Measurements from ENCODE around the gene IRF4.

The IRF4 gene

DNA sequence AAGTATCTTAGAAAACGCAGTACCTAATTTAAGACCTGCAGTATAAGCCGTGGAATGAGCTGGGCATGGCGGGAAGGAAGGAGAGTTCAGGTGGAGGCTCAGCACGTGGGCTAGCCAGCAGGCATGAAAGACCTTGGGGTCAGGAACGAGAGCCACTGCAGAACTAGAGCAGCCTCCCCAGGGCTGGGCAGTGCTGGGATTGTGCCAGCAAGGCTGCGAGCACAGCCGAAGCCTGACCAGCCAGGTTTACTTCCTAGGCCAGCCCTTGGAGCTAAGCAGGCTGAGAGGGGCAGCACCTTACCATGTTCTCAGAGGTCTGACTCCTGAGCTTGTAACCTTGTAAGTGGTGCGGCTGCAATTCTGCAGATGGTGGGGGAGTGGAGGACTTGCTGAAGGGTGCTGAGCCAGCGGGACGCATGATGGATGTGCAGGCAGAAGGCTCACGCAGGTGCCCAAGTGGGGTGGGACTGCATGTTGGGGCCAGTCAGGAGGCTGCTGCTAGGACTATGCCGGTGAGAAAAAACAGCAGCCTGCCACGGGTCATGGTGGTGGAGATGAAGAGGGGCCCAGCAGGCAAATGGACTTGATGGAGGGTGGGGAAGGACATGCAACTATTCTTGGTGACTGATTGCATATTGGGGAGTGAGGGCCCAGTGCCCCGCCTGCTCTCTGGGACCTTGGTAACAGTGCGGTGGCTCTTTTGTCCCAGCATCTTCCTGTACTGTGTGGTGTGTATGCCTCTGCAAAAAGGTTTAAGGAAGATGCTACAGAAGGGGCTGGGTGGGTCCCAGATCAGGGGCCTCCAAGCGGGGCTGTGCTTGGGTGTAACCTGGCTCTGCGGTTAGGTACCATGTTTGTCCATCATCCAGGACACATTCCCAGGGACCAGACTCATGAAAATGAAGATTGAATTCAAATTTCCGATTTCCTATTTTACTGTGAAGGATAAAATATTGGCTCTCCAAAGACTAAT lies 37.6 kb upstream of the IRF4 start:
- DNase-seq = no peak

DNA sequence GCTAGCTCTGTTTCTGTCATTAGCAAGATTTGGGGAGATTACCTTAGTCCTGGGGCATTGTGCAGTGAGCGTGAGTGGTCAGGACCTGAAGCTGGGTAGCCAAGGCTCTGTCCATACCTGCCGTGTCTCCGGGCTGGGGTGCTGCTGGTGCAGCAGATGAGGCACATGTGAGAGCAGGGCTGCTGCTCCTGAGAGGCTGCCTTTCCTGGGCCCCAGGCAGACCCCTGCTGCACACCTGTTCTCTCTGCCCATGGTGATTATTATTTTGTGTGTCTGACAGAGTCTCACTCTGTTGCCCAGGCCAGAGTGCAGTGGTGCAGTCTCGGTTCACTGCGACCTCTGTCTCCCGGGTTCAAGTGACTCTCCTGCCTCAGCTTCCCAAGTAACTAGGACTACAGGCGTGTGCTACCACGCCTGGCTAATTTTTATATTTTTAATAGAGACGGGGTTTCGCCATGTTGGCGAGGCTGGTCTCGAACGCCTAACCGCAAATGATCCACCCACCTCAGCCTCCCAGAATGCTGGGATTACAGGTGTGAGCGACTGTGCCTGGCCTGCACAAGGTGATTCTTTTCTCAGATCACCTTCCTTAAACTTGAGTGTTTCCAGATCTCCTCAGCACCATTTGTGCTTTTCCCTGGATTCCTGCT lies 36.8 kb upstream of the IRF4 start:
- DNase-seq = no peak

DNA sequence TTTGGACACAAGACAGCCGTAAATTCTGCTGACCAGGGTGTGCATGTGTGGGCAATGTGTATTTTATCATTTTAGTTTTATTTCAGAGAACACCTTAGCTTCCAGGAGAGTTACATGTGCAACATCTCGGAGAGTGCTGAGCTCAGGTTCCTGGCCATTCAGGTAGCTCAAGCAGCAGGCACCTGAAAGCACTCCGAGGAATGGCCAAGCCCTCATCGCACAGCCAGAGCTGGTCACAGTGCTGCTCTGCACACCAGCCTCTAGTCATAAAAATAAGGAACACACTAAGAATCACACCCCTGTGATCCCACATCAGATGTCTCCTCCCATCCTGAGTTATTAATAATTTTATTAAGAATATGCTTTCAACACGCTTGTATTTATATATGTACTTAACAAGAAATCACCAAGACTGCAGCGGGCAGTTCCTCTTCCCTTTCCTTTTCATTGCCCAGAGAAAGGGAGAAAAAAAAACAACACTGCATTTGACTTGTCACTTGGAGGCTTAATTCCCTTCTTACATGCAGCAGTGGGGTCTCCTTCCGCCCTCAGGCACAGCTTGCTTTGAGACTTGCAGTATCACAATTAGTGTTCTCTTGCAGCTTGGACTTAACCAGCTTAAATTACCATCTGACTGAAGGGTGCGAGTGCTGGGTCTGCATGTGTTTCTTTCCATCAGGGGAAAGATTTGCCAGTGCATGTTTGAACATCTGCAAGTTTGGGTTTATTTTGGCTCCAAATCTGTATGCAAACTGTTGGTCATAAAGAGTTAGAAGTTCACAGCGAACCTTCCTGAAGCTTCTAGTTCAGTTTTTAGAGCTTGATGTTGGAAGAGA lies 36.0 kb upstream of the IRF4 start:
- DNase-seq = no peak

DNA sequence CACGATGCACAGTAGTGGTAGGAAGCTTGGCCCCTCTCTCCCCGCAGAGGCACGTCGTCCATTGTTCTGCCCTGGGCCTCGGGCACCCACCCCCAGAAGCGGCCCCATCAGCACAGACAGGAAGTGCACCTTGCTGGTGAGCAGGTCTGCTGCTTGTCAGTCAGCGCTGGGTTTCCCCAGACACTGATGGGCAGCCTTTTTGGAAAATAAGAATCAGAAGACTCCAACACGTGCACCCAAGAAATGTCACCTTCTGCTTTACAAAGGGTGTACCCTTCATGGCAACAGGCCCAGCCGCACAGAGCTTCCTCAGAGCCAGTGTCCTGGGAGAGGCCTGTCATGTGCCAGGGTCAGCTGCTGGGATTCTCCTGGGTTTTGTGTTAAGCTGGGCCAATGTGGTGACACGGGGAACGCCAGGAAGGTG lies 34.7 kb upstream of the IRF4 start:
- no peak for DNase-seq

DNA sequence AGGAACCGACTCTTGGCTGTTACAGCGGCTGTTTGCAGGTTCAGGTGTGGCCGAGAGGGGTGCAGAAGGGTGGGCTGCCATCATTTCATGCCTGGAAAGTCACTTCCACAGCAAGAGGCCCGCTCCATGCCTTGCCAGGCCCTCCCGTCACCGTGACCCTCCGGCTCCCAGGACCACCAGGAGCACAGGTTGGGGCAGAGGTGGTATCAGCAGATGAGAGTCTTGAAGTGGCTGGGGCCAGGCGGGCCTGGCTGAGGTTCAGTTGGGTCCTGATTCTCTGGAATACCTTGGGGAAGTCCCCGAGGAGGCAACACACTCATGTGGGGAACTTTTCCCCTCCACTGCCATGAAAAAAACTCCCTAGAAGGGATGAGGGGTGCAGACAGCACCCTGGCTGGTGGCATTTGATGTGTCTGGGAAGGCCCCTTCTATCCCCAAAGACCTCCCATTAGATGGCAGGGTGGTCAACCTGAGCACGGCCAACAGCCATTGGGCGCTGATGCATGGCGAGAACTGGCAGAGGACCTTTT lies 34.2 kb upstream of the IRF4 start:
- no peak for DNase-seq

DNA sequence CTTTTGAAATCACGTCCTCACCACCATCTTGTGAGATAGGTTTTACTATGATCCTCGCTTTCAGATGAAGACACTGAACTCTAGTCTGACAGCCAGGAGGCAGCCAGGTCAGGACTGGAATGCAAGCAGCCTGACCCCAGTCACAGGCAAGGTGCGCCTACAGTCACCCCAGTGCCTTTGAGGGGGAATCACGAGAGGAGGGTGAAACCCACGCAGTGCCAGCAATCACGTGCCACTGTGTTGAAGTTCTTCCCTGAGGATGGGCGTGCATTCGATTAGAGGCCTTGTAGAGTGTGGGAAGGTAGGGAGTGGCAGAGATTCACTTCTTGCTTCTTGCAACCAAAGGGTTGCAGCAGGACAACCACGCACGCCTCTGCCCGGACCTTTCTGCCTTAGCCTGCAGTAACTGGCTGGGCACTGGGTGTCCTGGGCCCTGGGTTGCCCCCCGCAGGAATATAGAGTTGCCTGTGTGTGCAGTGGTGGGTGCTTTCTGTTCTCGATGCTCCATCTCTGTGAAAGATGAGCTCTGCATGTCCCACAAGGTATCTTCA lies 33.7 kb upstream of the IRF4 start:
- DNase-seq = no peak

DNA sequence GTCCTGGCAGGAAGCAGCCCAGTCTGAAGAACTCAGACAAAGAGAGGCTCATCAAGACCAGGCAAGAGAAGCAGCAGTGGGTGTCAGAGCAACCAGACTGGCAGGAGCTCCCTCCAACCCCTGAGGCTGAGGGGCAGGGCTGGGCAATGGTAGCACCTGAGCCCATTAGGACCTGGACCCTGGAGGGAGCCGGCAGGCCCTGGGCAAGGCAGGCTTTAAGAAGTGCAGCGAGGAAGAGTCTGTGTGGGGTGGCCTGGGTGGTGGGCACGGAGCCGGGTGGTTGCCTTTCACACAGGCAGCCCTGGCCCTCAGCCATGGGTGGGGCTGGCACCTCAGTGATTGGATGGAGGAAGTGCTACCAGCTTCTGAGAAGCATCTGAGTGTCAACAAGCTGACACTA lies 33.1 kb upstream of the IRF4 start:
- no peak for DNase-seq

DNA sequence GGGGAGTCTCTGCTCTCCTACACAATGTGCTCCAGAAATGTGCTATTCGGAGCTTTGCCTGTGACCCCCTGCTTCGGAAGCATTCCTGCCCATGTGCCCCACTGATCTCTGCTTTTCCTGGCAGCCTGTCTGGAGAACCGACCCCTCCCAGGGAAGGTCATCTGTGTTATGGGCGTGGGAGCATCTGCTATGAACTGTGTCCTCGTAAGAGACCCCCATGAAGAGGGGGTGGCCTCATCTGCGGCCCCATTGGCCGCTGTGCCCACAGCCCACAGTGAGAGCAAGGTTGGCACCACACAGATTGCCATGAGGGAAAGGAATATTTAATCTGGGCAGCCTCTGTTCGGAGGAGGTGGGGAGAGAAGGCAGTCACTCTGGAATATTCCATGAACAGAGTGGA lies 32.7 kb upstream of the IRF4 start:
- no peak for DNase-seq

DNA sequence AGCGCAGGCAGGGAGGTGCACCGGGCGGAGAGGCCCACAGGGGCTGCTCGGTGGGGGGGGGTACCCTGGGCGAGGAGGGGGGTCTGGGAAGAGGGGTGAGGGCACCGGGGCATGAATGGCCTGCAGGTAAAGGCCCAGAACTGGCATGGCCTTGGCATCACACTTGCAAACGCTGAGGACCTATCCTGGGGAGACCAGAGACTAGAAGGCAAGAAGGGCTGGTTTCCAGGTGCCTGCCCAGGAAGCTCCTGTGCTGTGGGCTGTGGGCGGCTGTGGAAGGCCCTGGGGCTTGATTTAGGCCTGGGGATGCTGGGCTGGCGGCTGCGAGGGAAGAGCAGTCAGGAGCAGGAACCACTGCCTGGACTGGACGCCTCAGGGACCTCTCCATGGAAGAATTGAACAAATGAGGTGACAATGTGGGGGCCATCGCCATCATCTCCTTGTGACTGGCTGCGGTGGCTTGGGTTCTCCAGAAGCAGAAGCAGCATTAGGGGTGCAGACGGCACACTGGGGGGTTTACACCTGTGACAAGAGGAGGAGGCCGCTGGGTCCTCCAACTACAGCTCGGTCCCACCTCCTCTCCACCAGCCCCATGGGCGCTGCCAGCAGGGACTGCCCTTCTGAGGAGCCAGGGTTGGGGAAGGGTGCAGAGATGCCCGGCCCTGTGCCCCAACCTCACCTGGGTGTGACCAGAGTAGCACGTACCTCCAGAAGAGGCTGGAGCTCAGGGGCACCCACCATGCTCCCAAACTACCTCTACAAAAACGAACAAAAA lies 32.1 kb upstream of the IRF4 start:
- DNase-seq = no peak

DNA sequence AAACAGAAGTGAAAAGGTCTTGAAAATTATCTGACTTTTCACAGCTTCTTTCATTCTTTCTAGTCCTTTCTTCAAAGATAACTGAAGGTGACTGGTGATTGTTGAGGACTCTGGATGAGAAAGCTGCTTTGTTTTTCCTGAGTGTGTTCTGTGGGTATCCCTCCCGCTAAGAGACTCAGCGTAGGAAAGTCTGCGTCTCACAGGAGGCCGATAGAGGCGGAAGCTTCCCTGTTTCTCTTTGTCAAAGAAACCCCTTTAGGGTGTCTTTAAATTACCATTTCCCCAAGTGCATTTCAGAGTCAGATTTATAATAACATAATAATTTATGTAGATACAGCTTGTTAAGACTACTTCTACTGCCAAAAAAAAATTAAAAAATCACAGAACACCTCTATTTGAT lies 31.2 kb upstream of the IRF4 start:
- DNase-seq = no peak

DNA sequence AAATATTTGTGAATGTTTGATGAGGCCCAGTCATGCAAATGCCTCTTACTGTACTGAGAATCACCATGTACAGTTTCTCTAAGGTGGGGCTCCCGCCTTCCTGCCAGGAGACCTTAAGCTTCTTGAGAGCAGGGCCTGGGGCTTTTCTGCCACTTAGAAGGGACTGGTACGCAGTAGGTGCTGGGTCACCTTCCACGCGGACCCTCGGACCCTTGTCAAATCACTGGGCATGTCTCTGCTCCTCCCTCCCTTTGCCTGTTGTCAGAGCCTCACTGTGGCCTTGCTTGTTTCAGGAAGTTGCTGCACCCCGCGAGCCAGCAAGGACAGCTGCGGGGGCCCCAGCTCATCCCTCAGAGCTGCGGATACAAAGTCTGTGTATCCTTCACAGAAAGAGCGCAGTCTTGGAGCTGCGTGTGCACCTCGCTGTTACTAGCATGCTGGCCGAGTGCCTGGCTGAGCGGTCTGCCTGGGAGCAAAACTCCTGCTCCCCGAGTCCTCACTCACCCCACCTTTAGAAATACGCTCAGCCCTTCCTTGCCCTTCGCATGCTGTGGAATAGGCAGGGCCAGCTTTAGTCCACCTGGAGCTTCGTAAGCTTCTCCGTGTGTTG lies 30.7 kb upstream of the IRF4 start:
- no peak for DNase-seq

DNA sequence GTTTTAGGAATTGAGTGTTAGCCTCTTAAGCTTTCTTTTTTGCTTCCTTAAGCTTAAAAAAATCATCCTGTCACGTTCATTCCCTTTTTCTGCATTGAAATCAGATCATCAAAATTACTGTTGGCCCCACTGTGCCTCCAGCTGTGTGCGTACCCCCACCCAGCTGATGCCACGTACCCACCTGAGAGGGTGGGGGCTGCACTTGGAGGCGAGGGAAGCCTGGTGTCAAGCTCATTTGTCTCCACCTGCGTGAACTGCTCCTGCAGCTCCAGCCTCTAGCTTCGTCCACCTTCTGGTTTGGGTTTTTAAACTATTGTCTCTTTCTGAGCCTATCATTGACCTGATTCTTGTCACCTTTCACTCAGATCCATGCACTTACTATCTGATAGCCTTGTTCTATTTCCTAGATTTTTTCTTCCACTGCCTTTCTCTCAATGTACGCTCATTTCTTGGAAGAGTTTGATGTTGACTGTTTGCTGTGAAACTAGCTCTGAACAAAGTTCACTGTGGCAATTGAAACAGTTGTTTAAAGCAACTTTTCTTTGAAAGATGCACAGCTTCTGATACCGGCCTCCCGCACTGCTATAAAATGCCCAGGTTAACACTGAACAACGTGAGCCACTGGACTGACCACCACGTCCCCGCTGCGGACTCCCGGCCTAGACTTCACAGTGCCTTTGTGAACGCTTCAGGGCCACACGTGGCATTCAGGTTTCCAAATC lies 30.0 kb upstream of the IRF4 start:
- DNase-seq = no peak

DNA sequence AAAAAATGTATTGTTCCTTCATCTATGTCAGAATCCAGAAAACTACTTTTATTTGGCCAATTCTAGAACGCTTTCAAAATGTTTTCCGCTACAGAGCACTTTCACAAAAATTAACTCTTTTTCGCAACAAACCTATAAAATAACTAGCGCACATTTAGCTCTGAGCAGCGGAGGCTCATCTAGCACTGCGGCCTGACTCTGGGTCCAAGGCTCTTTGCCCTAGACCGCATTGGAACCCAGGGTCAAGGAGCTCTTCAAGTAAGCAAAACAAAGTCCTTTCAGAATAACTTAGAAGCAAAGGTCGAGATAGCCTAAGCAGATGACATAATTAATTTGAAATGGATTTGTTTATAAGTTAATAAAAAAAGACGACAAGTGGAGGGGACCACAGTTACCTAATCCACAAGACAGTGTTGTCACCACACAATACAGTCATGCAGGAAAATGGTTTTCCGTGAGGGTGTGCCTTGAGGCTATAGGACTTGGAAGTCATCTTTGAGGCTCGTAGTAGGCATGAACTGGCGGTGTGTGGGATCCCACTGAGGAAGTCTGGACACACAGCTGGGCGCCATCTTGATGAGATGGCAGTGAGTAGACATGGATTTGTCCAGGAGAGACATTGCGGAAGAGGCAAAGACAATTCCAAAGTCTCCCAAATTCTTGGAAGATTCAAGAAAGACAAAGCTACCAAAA lies 29.2 kb upstream of the IRF4 start:
- DNase-seq = no peak

DNA sequence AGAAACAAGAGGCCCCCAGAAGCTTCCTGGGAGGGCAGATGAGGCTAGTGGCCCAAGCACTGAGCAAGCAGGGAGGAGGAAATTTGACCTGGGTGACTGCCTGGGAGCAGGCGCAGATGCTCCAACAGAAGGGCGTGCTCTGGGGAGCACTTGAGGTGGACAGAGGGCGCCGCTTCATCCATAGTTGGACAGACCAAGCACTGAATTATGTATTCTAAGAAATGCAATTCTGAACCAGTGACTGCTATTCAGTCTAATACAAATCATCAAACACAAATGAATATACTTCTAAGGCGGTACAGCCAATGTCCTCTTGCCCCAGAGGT lies 28.7 kb upstream of the IRF4 start:
- DNase-seq = no peak

DNA sequence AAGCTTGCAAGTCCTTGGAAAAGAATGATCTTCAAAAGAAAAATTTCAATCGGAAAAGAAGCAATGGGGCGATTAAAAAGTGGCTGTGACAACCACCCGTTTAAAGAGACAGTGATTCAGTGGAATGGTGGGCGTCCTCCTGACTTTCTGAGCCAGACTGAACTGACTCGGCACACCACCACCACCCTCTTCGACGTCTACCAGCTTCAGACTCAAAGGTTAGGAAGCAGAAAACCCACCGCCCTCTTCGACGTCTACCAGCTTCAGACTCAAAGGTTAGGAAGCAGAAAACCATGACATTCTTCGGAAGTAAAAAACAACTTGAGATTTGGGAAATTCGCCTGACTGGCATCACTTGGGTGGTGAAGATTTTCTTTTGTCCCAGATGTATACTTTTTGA lies 28.3 kb upstream of the IRF4 start:
- DNase-seq = no peak

DNA sequence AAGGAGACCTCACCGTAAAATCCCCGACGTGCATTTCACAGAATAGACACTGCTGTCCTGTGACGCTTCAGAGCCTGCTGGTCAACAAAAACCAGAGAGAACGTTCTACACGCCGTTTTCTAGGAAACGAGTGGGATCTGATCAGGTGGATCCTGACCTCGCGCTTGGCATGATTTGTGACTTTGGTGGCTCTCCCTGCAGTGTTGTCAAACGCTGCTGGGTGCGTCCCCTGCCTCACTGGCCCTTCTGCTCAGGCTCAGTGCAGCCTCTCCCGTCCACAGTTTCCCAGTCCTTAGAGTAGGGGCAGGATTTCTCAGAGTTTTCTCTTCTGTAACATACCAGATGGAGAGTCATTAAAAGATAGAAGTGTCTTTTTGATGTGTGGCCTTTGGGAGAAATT lies 27.6 kb upstream of the IRF4 start:
- DNase-seq = no peak

DNA sequence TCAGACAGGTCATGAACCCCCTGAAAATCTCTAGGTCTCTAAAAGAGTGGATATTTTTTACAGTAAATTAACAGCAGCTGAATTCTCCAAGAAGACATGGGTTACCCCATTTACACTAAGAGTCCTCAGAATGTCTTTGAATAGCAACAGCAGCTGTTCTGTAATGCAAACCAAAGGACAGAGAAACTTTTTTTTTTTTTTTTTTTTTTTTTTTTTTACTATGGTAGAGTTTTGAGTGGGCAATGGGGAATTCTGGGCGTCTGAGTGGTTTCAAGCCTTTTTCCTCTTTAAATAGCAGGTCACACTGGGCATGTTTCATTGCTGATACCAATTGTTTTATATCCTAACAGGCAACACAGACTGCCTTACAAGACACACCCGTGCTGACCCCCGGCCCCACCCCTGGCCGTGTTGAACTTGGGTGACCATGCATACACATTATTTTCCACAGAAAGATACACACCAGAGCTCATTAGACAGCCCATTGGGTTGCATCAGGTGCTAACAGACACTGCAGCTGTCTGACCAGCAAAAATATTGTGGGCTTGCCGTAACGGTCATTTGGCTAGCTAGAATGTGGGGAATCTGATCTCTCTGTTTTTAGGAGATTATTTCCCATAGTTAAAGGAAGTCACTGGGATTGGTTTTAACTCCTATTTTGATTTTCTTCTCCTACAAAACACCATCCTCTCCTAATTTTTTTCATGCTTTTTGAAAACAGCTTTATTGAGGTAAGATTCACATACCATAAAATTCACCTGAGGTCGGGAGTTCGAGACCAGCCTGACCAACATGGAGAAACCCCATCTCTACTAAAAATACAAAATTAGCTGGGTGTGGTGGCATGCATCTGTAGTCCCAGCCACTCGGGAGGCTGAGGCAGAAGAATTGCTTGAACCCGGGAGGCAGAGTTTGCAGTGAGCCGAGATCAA lies 26.7 kb upstream of the IRF4 start:
- DNase-seq = no peak

DNA sequence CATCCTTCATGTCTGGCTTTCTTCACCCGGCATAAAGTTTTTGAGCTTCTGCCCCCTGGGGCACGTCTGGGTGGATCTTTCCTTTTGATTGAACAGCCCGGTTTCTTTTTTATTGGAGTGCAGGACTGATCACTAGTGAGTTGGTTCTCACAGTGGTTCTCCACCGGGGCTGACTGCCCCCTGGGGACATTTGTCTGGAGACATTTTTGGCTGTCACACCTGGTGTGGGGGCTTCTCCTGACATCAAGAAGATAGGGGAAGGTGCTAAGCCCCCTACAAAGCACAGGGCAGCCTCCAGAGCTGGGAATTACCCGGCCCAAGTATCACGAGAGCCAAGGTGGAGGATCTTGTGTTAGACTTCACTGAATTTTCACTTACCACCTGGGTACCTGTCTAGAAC lies 25.7 kb upstream of the IRF4 start:
- DNase-seq = no peak
